Thyroid gland (tissue), 4 donors: ENCODE data around the gene MRPS26.

Source experiments
- POLR2A ChIP-seq, 2 donors: fragments of 450-650 bp; IDR thresholded peaks; one replicate each; pipeline ENCODE4 v1.6.1; 2017; ENCODE audit warnings: antibody characterized with exemption in 2 of 2, mild to moderate bottlenecking in 2 of 2, moderate library complexity in 1 of 2
- TF ChIP-seq, protein P1 (sequence below), 6 experiments: fragments of 200-600 bp in 3 of 6; fragments of 450-650 bp in 3 of 6; sonication (generic) in 3 of 6; IDR thresholded peaks; one replicate each; pipeline ENCODE4 v1.5.1; 2016 to 2019; ENCODE audit warnings: antibody characterized with exemption in 6 of 6, mild to moderate bottlenecking in 2 of 6, inconsistent platforms in 1 of 6, moderate library complexity in 1 of 6

DNA sequence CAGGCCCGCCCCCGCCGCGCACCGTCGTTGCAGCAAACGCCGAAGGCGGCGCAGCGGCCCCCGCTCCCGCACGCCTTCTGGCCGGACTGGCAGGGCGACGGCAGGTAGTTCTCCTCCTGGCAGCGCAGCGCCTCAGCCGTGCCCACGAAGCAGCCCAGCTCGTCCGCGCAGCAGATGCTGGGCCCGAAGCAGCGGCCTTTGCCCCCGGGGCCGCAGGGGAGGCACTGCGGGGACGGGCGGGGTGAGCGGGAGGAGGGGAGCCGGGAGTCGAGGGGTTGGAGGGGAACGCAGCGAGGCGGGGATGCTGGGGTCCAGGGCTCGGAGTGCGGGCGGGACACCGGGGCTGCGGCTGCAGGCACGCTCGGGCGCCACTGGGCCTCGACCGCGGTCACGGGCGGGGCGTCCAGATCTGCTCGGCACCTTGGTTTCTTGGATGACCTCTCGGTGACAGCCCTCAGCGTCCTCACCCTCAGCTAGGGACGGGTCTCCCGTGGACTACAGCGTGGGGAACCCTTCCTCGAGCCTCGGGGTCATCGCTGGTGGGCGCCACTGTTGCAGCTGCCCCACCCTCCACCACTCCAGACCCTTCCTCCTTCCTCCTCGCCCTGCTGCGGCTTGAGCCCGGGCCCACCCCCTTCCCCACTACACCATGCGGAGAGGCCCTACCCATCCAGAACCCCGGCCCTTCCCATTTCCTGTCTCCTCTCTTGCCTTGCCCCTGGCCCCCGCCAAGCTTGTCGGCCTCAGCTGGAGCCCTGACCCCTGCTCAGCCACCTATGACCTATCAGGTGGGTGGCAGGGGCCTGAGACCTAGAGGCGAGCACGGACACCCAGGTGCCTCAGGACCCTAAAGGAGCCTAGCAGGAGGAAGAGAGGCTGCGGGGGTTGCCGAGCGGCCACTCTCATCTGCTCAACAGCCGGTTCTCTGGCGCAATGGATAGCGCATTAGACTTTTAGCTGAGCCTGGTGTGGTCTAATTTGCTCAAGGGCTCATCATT lies 37.4 kb downstream of the MRPS26 start:
- TF ChIP-seq, protein P1, sequence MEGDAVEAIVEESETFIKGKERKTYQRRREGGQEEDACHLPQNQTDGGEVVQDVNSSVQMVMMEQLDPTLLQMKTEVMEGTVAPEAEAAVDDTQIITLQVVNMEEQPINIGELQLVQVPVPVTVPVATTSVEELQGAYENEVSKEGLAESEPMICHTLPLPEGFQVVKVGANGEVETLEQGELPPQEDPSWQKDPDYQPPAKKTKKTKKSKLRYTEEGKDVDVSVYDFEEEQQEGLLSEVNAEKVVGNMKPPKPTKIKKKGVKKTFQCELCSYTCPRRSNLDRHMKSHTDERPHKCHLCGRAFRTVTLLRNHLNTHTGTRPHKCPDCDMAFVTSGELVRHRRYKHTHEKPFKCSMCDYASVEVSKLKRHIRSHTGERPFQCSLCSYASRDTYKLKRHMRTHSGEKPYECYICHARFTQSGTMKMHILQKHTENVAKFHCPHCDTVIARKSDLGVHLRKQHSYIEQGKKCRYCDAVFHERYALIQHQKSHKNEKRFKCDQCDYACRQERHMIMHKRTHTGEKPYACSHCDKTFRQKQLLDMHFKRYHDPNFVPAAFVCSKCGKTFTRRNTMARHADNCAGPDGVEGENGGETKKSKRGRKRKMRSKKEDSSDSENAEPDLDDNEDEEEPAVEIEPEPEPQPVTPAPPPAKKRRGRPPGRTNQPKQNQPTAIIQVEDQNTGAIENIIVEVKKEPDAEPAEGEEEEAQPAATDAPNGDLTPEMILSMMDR (IDR thresholded peaks at IDR 0.05), result no peak
- TF ChIP-seq POLR2A (IDR thresholded peaks at IDR 0.05), result no peak
